IMR-90 (cell line): ENCODE data around the gene PRSS56. TPM values are rescaled to one million over a fixed set of nuclear protein-coding genes. Genes with fewer than 3 reads are reported as not detected.

Source experiments
- ATAC-seq: fragments of 200-7000 bp; cut with Tn5 transposase; 2 replicates; pipeline ENCODE4 v1.9.1; 2020; ENCODE audit warnings: low read depth, mild to moderate bottlenecking, moderate library complexity
- BruUV-seq: library from RNA; stranded (reverse); fragments of 400-500 nt; replicated peaks from 2 replicates; lab custom pipeline; 2021; lab: Mats Ljungman, UMichigan
- CTCF ChIA-PET: fragments of 300-600 bp; formaldehyde crosslinking; extraction: SDS; loops from one replicate; lab custom pipeline; 2021; ENCODE audit warnings: antibody characterized with exemption; lab: Yijun Ruan, JAX
- POLR2A ChIA-PET: fragments of 300-600 bp; sonication (Branson Sonifier 250); formaldehyde crosslinking; loops from one replicate; lab custom pipeline; 2022; ENCODE audit warnings: antibody characterized with exemption; ENCODE audit not compliant: unreplicated experiment; lab: Charles Lee
- DNase-seq: peaks from one replicate; pipeline ENCODE4 v3.0.0; 2013
- H2AFZ ChIP-seq: replicated peaks from 2 replicates; pipeline ENCODE3; 2013; ENCODE audit warnings: low read length, mild to moderate bottlenecking; ENCODE audit not compliant: poor library complexity
- H2AK5ac ChIP-seq: 2 replicates; pipeline ENCODE4 v1.6.1; 2013; ENCODE audit warnings: low read depth, low read length, inconsistent platforms
- H2AK9ac ChIP-seq: replicated peaks from 2 replicates; pipeline ENCODE3; 2013; ENCODE audit warnings: mild to moderate bottlenecking, low read depth, low read length, moderate library complexity; ENCODE audit not compliant: poor library complexity
- H2BK120ac ChIP-seq: 2 replicates; pipeline ENCODE4 v1.6.1; 2013; ENCODE audit warnings: low read depth, low read length, inconsistent platforms
- H2BK15ac ChIP-seq: 3 replicates; pipeline ENCODE4 v1.6.1; 2013; ENCODE audit warnings: low read depth, low read length, inconsistent platforms
- H2BK20ac ChIP-seq: 2 replicates; pipeline ENCODE4 v1.6.1; 2013; ENCODE audit warnings: low read depth, mild to moderate bottlenecking, inconsistent platforms, low read length, moderate library complexity
- H2BK5ac ChIP-seq: 2 replicates; pipeline ENCODE4 v1.6.1; 2013; ENCODE audit warnings: mild to moderate bottlenecking, low read depth, low read length, inconsistent platforms; ENCODE audit not compliant: poor library complexity, severe bottlenecking
- H3K14ac ChIP-seq: replicated peaks from 2 replicates; pipeline ENCODE4 v1.6.1; 2013; ENCODE audit warnings: low read depth, low read length, inconsistent platforms
- H3K18ac ChIP-seq: 2 replicates; pipeline ENCODE4 v1.6.1; 2013; ENCODE audit warnings: low read depth, low read length, control low read depth
- H3K23ac ChIP-seq: 2 replicates; pipeline ENCODE4 v1.6.1; 2013; ENCODE audit warnings: low read depth, low read length, inconsistent platforms
- H3K27ac ChIP-seq: 2 replicates; pipeline ENCODE4 v1.5.1; 2013; ENCODE audit warnings: mild to moderate bottlenecking, control low read depth, low read length; ENCODE audit not compliant: insufficient read depth
- H3K27me3 ChIP-seq: 2 replicates; pipeline ENCODE4 v1.6.1; 2013; ENCODE audit warnings: low read length; ENCODE audit not compliant: control insufficient read depth, insufficient read depth
- H3K36me3 ChIP-seq: 2 replicates; pipeline ENCODE4 v1.6.1; 2013; ENCODE audit warnings: low read length, mixed read lengths; ENCODE audit not compliant: control insufficient read depth, insufficient read depth
- H3K4ac ChIP-seq: 2 replicates; pipeline ENCODE4 v1.6.1; 2013; ENCODE audit warnings: low read depth, low read length, inconsistent platforms
- H3K4me1 ChIP-seq: 2 replicates; pipeline ENCODE4 v1.6.1; 2013; ENCODE audit warnings: low read length, mixed read lengths; ENCODE audit not compliant: control insufficient read depth, insufficient read depth
- H3K4me2 ChIP-seq: 2 replicates; pipeline ENCODE4 v1.6.1; 2013; ENCODE audit warnings: low read depth, mild to moderate bottlenecking, control low read depth, low read length, moderate library complexity
- H3K4me3 ChIP-seq: 2 replicates; pipeline ENCODE4 v1.5.1; 2013; ENCODE audit warnings: low read depth, mild to moderate bottlenecking, control low read depth, low read length, moderate library complexity; ENCODE audit not compliant: insufficient read depth
- H3K56ac ChIP-seq: 2 replicates; pipeline ENCODE4 v1.6.1; 2013; ENCODE audit warnings: low read length, inconsistent platforms; ENCODE audit not compliant: insufficient read depth; ENCODE audit errors: extremely low read depth
- H3K79me1 ChIP-seq, 2 experiments: 2 replicates each; pipeline ENCODE4 v1.6.1; 2013; ENCODE audit warnings: low read length in 2 of 2, inconsistent platforms in 1 of 2, low read depth in 1 of 2
- H3K9ac ChIP-seq: 2 replicates; pipeline ENCODE4 v1.6.1; 2013; ENCODE audit warnings: low read depth, low read length, control low read depth
- H3K9me1 ChIP-seq: 2 replicates; pipeline ENCODE4 v1.6.1; 2013; ENCODE audit warnings: low read length, inconsistent platforms; ENCODE audit not compliant: insufficient read depth
- H3K9me3 ChIP-seq: 2 replicates; pipeline ENCODE4 v1.6.1; 2013; ENCODE audit warnings: low read length; ENCODE audit not compliant: control insufficient read depth, insufficient read depth
- H4K20me1 ChIP-seq: 2 replicates; pipeline ENCODE4 v1.6.1; 2013; ENCODE audit warnings: low read length, inconsistent platforms; ENCODE audit not compliant: insufficient read depth
- H4K5ac ChIP-seq: 2 replicates; pipeline ENCODE4 v1.6.1; 2013; ENCODE audit warnings: mild to moderate bottlenecking, low read depth, low read length, control low read depth
- H4K8ac ChIP-seq, 2 experiments: 2 replicates each; pipeline ENCODE4 v1.6.1; 2013; ENCODE audit warnings: low read depth in 2 of 2, low read length in 2 of 2, control low read depth in 1 of 2, inconsistent platforms in 1 of 2
- H4K91ac ChIP-seq: 2 replicates; pipeline ENCODE4 v1.6.1; 2013; ENCODE audit warnings: low read depth, low read length, inconsistent platforms; ENCODE audit not compliant: insufficient read depth
- CEBPB ChIP-seq: IDR thresholded peaks from 2 replicates; pipeline ENCODE4 v1.6.1; 2012; ENCODE audit warnings: low read depth, low read length, improper control_type of control experiment
- MAFK ChIP-seq: IDR thresholded peaks from 2 replicates; pipeline ENCODE4 v1.6.1; 2012; ENCODE audit warnings: low read depth, low read length, improper control_type of control experiment
- MXI1 ChIP-seq: IDR thresholded peaks from 2 replicates; pipeline ENCODE4 v1.6.1; 2012; ENCODE audit warnings: low read depth, mild to moderate bottlenecking, low read length, moderate library complexity, borderline replicate concordance
- NFE2L2 ChIP-seq: fragments of 150-350 bp; IDR thresholded peaks from 2 replicates; pipeline ENCODE4 v1.6.1; 2016; ENCODE audit warnings: low read depth, mild to moderate bottlenecking, low read length
- POLR2A ChIP-seq: IDR thresholded peaks from 2 replicates; pipeline ENCODE4 v1.6.1; 2012; ENCODE audit warnings: mild to moderate bottlenecking, low read depth, low read length
- RCOR1 ChIP-seq: IDR thresholded peaks from 2 replicates; pipeline ENCODE4 v1.6.1; 2012; ENCODE audit warnings: mild to moderate bottlenecking, low read length, improper control_type of control experiment; ENCODE audit not compliant: insufficient replicate concordance
- SMC3 ChIP-seq: fragments of 150-350 bp; IDR thresholded peaks from 2 replicates; pipeline ENCODE4 v1.6.1; 2016; ENCODE audit warnings: low read depth, mild to moderate bottlenecking, antibody characterized with exemption, low read length, moderate library complexity
- WGBS, 2 experiments: methylation state at CpG; one replicate each; pipeline versions ENCODE4 v1.1.5 to v1.1.7; 2013; ENCODE audit warnings: missing lambda C conversion rate in 2 of 2; ENCODE audit not compliant: insufficient read length in 1 of 2; ENCODE audit errors: extremely low coverage in 2 of 2; 5-methylcytosine and 5-hydroxymethylcytosine counted together
- dilution Hi-C: fragments of 300-500 bp; cut with HindIII; formaldehyde crosslinking; loops from one replicate; pipeline ENCODE4 v1.14.3; 2018; ENCODE audit warnings: low sequenced_read_pairs; ENCODE audit not compliant: unreplicated experiment
- in situ Hi-C: fragments of 300-500 bp; cut with MboI; formaldehyde crosslinking; loops from 3 replicates; pipeline ENCODE4 v1.14.3; 2019; ENCODE audit warnings: low sequenced_read_pairs, inconsistent platforms, mixed read lengths
- intact Hi-C: fragments of 100-400 bp; cut with micrococcal nuclease; formaldehyde crosslinking; loops from 2 replicates; pipeline ENCODE4 v1.10.0; 2022
- polyA plus RNA-seq, 3 experiments: library from polyadenylated mRNA; depleted of rRNA; stranded (reverse); fragments of >200 nt; gene quantifications; 2 replicates each; pipeline ENCODE4 v1.2.3, GENCODE V29; 2012; ENCODE audit warnings: low replicate concordance in 1 of 3
- total RNA-seq: library from RNA; depleted of rRNA; stranded (reverse); fragments of >200 nt; gene quantifications from 2 replicates; pipeline ENCODE4 v1.2.3, GENCODE V29; 2012

Gene PRSS56
- total and polyA plus RNA-seq, 2 of the 4 experiments (the other 2 are of a cell fraction) = not detected

GRCh38 chr2:232547991-232548390 is 27.8 kb downstream of the PRSS56 start:
- Histone ChIP-seq H2AK5ac (no peak overlapping the region), H3K27ac (no peak overlapping the region), H2AK9ac (no peak overlapping the region), H2BK120ac (no peak overlapping the region), H3K27me3 (no peaks in the 10 kb centered on the region), H2BK15ac (no peak overlapping the region), H3K36me3 (peaks cover 7% of the 10 kb centered on the region; the same call in 1 of the 2 replicates), H3K23ac (no peak overlapping the region), H3K56ac (no peak overlapping the region), H3K4me2 (no peak overlapping the region), H3K9me3 (no peaks in the 10 kb centered on the region), H3K9me1 (peaks cover 17% of the 10 kb centered on the region), H3K14ac (no peak overlapping the region), H3K4me1 (no peaks in the 10 kb centered on the region), H2AFZ (no peak overlapping the region), H3K79me1 (peaks cover 18 to 45% of the 10 kb centered on the region in 2 experiments), H3K9ac (no peak overlapping the region), H4K8ac (no peak overlapping the region), H4K91ac (no peak overlapping the region), H2BK20ac (no peak overlapping the region), H3K4ac (no peak overlapping the region), H4K20me1 (peaks cover 12% of the 10 kb centered on the region), H3K4me3 (no peak overlapping the region), H4K5ac (no peak overlapping the region), H2BK5ac (no peak overlapping the region), H3K18ac (no peak overlapping the region)
- in situ Hi-C loops (no loop called here), intact Hi-C loops (no loop called here), dilution Hi-C loops (no loop called here)
- DNase-seq (no peak), ATAC-seq (no peak)
- ChIA-PET CTCF (no interaction called here), POLR2A (no interaction called here)
- no TSS peak for BruUV-seq
- WGBS, 2 experiments = no CpG with 5 or more reads among the region's 6 CpGs
- TF ChIP-seq CEBPB (no peak), RCOR1 (no peak), POLR2A (no peak), MAFK (no peak), NFE2L2 (no peak), MXI1 (no peak), SMC3 (no peak)
